HG03558 (cell line): Measurements from ENCODE around the gene PCDHGA8.
A peak's percentile ranks its signal among the peaks of the same experiment; 100 is the strongest.
"Not testable (repeated sequence)": the region's sequence is repeated elsewhere in the genome, so short reads cannot be mapped to it uniquely, and the experiment has no call there.

Source experiments
- ATAC-seq: cut with Tn5 transposase; IDR thresholded peaks from one replicate; pipeline ENCODE4 v1.9.1; 2021; ENCODE audit warnings: moderate number of reproducible peaks; ENCODE audit not compliant: unreplicated experiment; ENCODE audit errors: extremely low read depth

PCDHGA8 gene

DNA sequence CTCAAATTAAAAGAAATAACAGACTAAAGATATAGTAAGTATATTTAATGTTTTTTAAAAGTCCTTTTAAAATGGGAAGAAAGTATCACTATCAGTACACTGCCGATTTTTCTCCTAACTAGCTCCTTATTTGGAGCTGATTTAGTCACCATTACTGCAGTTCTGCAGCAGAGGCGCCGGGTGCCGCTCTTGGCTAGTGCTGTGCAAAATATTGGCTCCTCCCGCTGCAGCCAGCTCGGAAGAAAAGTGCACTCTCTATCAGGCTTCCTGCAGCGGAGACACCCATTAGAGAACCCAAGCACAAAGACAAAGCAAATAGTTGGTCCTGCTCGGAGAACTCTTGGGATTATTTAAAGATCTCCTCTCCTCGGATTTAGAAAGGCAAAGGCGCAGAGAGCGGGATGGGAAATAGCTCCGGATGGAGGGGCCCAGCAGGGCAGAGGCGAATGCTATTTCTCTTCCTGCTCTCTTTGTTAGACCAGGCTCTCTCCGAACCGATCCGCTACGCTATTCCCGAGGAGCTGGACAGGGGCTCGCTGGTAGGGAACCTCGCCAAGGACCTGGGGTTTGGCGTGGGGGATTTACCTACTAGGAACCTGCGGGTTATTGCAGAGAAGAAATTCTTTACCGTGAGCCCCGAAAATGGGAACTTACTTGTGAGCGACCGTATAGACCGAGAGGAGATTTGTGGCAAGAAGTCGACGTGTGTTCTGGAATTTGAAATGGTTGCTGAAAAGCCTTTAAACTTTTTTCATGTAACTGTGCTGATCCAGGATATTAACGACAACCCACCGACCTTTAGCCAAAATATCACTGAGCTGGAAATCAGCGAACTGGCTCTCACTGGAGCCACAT lies 22.2 kb upstream of the PCDHGA8 start, which contains the start of gene PCDHGB3:
Gene PCDHGB3 (plus strand): TSS at position 249 of the 855 bp plus-strand sequence. CDS start 153 bp downstream, at position 402.
- peak; percentile 68 for ATAC-seq

- ATAC-seq: no peak
These were observed 20.6 kb upstream of the PCDHGA8 start for GRCh38 chr5:141371572-141372475.

GRCh38 chr5:141373673-141374317 lies 18.6 kb upstream of the PCDHGA8 start, which contains the start of gene PCDHGA6:
Gene PCDHGA6, plus strand, starts transcription at chr5:141373891. Its CDS starts 193 bp downstream, at chr5:141374084.
- ATAC-seq: no peak

GRCh38 chr5:141374627-141375026 lies 17.8 kb upstream of the PCDHGA8 start:
- ATAC-seq: no peak

GRCh38 chr5:141375444-141376155 lies 16.8 kb upstream of the PCDHGA8 start:
- not testable (repeated sequence) for ATAC-seq

DNA sequence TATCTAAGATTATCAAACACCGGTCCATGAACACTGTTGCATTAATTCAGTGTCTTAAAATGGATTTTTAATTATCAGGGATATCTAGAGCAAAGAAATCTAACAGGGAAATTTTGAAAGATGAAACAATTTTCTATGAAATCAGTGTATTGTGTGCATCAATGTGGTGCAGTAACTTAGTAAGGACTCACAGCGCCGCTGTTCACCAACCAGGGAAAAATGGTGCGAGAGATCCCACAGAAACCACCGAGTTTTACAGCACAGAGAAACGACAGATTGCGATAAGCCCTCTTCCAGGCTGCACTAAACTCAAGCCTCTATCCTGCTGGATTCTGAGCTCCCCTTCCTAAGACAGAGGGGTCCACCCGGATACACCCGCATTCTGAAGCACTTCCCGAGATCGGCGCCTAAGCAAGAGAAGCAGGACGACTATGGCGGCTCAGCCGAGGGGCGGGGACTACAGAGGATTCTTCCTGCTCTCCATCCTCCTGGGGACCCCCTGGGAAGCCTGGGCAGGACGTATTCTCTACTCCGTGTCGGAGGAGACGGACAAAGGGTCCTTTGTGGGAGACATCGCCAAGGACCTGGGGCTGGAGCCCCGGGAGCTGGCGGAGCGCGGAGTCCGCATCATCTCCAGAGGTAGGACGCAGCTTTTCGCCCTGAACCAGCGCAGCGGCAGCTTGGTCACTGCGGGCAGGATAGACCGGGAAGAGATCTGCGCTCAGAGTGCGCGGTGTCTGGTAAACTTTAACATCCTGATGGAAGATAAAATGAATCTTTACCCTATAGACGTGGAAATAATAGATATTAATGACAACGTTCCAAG lies 9.8 kb upstream of the PCDHGA8 start, which contains the start of gene PCDHGA7:
Gene PCDHGA7 (plus strand): TSS at position 274 of the 826 bp plus-strand sequence. CDS start 158 bp downstream, at position 432.
- no peak for ATAC-seq

DNA sequence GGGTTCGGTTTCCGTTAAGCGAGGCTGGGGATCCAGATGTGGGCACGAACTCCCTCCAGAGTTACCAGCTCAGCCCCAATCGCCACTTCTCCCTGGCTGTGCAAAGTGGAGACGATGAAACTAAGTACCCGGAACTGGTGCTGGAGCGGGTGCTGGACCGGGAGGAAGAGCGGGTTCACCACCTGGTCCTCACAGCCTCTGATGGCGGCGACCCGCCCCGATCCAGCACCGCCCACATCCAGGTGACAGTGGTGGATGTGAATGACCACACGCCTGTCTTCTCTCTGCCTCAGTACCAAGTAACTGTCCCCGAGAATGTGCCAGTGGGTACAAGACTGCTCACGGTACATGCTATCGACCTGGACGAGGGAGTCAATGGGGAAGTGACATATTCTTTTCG lies 9.1 kb upstream of the PCDHGA8 start:
- ATAC-seq: no peak

- ATAC-seq: no peak
These were observed 7.8 kb upstream of the PCDHGA8 start for GRCh38 chr5:141384471-141385267.

DNA sequence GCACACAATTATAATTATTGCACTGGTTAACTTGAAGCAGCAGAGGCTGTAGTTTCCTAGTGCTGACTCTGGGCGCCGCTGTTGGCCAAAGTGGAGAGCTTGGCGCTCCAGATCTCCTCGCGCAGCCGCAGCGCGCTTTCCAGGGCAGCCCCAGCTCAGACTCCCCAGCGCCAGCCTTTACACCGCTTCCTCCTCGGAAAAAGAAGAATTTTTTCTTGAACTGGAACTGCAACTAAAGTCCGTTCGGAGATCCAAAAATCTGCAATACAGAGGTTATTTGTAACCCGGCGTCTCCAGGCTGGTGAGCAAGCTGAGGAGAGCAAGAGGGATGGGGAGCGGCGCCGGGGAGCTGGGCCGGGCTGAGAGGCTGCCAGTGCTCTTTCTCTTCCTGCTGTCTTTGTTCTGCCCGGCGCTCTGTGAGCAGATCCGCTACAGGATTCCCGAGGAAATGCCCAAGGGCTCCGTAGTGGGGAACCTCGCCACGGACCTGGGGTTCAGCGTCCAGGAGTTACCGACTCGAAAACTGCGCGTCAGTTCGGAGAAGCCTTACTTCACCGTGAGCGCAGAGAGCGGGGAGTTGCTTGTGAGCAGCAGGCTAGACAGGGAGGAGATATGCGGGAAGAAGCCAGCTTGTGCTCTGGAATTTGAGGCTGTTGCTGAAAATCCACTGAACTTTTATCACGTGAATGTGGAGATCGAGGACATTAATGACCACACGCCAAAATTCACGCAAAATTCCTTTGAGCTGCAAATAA lies 4.7 kb upstream of the PCDHGA8 start, which contains the start of gene PCDHGB4:
Gene PCDHGB4 (plus strand): TSS at position 142 of the 755 bp plus-strand sequence. CDS start 187 bp downstream, at position 329.
- not testable (repeated sequence) for ATAC-seq

DNA sequence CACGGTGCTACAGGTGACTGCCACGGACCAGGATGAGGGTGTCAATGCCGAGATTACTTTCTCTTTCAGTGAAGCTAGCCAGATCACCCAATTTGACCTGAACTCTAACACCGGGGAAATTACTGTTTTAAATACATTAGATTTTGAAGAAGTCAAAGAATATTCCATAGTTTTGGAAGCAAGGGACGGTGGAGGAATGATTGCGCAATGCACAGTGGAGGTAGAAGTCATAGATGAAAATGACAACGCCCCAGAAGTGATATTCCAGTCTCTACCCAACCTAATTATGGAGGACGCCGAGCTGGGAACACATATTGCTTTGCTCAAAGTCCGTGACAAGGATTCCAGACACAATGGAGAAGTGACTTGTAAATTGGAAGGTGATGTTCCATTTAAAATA lies 3.8 kb upstream of the PCDHGA8 start:
- no peak for ATAC-seq

GRCh38 chr5:141389153-141390042 lies 3.0 kb upstream of the PCDHGA8 start:
- no peak for ATAC-seq

DNA sequence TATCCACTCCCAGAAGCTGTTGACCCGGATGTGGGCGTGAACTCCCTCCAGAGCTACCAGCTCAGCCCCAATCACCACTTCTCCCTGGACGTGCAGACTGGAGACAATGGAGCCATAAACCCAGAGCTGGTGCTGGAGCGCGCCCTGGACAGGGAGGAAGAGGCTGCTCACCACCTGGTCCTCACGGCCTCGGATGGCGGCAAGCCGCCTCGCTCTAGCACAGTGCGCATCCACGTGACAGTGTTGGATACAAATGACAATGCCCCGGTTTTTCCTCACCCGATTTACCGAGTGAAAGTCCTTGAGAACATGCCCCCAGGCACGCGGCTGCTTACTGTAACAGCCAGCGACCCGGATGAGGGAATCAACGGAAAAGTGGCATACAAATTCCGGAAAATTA lies 834 bp downstream of the PCDHGA8 start:
- no peak for ATAC-seq

DNA sequence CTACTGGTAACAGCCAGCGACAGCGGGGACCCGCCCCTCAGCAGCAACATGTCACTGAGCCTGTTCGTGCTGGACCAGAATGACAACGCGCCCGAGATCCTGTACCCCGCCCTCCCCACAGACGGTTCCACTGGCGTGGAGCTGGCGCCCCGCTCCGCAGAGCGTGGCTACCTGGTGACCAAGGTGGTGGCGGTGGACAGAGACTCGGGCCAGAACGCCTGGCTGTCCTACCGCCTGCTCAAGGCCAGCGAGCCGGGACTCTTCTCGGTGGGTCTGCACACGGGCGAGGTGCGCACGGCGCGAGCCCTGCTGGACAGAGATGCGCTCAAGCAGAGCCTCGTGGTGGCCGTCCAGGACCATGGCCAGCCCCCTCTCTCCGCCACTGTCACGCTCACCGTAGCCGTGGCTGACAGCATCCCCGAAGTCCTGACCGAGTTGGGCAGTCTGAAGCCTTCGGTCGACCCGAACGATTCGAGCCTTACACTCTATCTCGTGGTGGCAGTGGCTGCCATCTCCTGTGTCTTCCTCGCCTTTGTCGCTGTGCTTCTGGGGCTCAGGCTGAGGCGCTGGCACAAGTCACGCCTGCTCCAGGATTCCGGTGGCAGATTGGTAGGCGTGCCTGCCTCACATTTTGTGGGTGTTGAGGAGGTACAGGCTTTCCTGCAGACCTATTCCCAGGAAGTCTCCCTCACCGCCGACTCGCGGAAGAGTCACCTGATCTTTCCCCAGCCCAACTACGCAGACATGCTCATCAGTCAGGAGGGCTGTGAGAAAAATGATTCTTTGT lies 2.2 kb downstream of the PCDHGA8 start:
- ATAC-seq: not testable (repeated sequence)

- not testable (repeated sequence) for ATAC-seq
These were observed 5.5 kb downstream of the PCDHGA8 start, which contains the start of gene PCDHGB5 for GRCh38 chr5:141397756-141398551. Gene PCDHGB5, plus strand, starts transcription at chr5:141397947. Its CDS starts 181 bp downstream, at chr5:141398128.
